Measurements from ENCODE around the gene PDZD2. TPM values are rescaled to one million over a fixed set of nuclear protein-coding genes. Genes with fewer than 3 reads are reported as not detected.

The PDZD2 gene
- total RNA-seq, 4 donors from 2014 or later = 34.1 to 91.4 (median 51.0) TPM

- no peak for TF ChIP-seq CTCF (IDR thresholded peaks at IDR 0.05; ENCODE audit: low read depth)
Observed at GRCh38 chr5:31751610-31752009, 112.7 kb downstream of the PDZD2 start.

GRCh38 chr5:31753700-31754357, 114.9 kb downstream of the PDZD2 start:
- TF ChIP-seq CTCF (IDR thresholded peaks at IDR 0.05; ENCODE audit: low read depth) = no peak

- no peak for TF ChIP-seq CTCF (IDR thresholded peaks at IDR 0.05; ENCODE audit: low read depth)
Observed at GRCh38 chr5:31754358-31754704, 115.4 kb downstream of the PDZD2 start.

- no peak for TF ChIP-seq CTCF (IDR thresholded peaks at IDR 0.05; ENCODE audit: low read depth)
Observed at GRCh38 chr5:31754741-31755675, 116.1 kb downstream of the PDZD2 start.

GRCh38 chr5:31755676-31756230, 116.8 kb downstream of the PDZD2 start:
- no peak for TF ChIP-seq CTCF (IDR thresholded peaks at IDR 0.05; ENCODE audit: low read depth)

- TF ChIP-seq CTCF (IDR thresholded peaks at IDR 0.05; ENCODE audit: low read depth) = no peak
Observed at GRCh38 chr5:31757806-31758205, 118.9 kb downstream of the PDZD2 start.

- TF ChIP-seq CTCF (IDR thresholded peaks at IDR 0.05; ENCODE audit: low read depth) = no peak
Observed at GRCh38 chr5:31758803-31759425, 120.0 kb downstream of the PDZD2 start.

All from subcutaneous adipose tissue (tissue), 4 donors.